KMS-11 (cell line): ENCODE data around the gene CXADR.

Source experiments
- H2AFZ ChIP-seq: fragments of 200-600 bp; sonication (generic); 2 replicates; pipeline ENCODE4 v1.6.1; 2016; ENCODE audit warnings: antibody characterized with exemption, mixed run types, low read depth
- H3K27ac ChIP-seq: fragments of 200-600 bp; sonication (generic); 2 replicates; pipeline ENCODE4 v1.6.1; 2016; ENCODE audit warnings: mild to moderate bottlenecking, mixed run types
- H3K27me3 ChIP-seq: fragments of 200-600 bp; sonication (generic); 2 replicates; pipeline ENCODE4 v1.6.1; 2017; ENCODE audit warnings: mild to moderate bottlenecking, low read depth, mixed run types, moderate library complexity; ENCODE audit not compliant: insufficient read depth
- H3K36me3 ChIP-seq: fragments of 200-600 bp; sonication (generic); 2 replicates; pipeline ENCODE4 v1.6.1; 2017; ENCODE audit warnings: mild to moderate bottlenecking, mixed run types; ENCODE audit not compliant: insufficient read depth
- H3K4me1 ChIP-seq: fragments of 200-600 bp; sonication (generic); 2 replicates; pipeline ENCODE4 v1.6.1; 2016; ENCODE audit warnings: mild to moderate bottlenecking, low read depth, mixed run types; ENCODE audit not compliant: poor library complexity, severe bottlenecking
- H3K4me2 ChIP-seq: fragments of 200-600 bp; sonication (generic); 2 replicates; pipeline ENCODE4 v1.7.0; 2016; ENCODE audit warnings: mild to moderate bottlenecking, mixed run types
- H3K4me3 ChIP-seq: fragments of 200-600 bp; sonication (generic); IDR thresholded peaks from 2 replicates; pipeline ENCODE4 v1.6.1; 2017; ENCODE audit warnings: low read depth, low read length, mixed read lengths; ENCODE audit not compliant: insufficient read depth
- H3K79me2 ChIP-seq: fragments of 200-600 bp; sonication (generic); 2 replicates; pipeline ENCODE4 v1.6.1; 2016; ENCODE audit warnings: low read depth, mixed run types; ENCODE audit not compliant: insufficient read depth
- H3K9ac ChIP-seq: fragments of 200-600 bp; sonication (generic); 2 replicates; pipeline ENCODE4 v1.6.1; 2016; ENCODE audit warnings: mild to moderate bottlenecking, mixed run types
- H4K20me1 ChIP-seq: fragments of 200-600 bp; sonication (generic); 2 replicates; pipeline ENCODE4 v1.6.1; 2016; ENCODE audit warnings: mild to moderate bottlenecking, mixed run types; ENCODE audit not compliant: insufficient read depth
- CTCF ChIP-seq: fragments of 200-600 bp; sonication (generic); conservative IDR thresholded peaks from 2 replicates; pipeline ENCODE4 v1.6.1; 2017; ENCODE audit warnings: low read depth, mild to moderate bottlenecking, antibody characterized with exemption, low read length, moderate library complexity, mixed read lengths

The CXADR gene

GRCh38 chr21:17491716-17492414 is 21.0 kb upstream of the CXADR start:
- Histone ChIP-seq H3K27ac (no peak overlapping the region), H4K20me1 (no peaks in the 10 kb centered on the region), H3K4me1 (no peaks in the 10 kb centered on the region), H2AFZ (no peak overlapping the region), H3K36me3 (no peaks in the 10 kb centered on the region), H3K79me2 (no peaks in the 10 kb centered on the region), H3K9ac (no peak overlapping the region), H3K27me3 (no peaks in the 10 kb centered on the region), H3K4me3 (no peak overlapping the region), H3K4me2 (no peak overlapping the region)
- TF ChIP-seq CTCF, result no peak

- Histone ChIP-seq H3K4me1 (no peaks in the 10 kb centered on the region), H3K79me2 (no peaks in the 10 kb centered on the region), H3K4me2 (no peak overlapping the region), H3K4me3 (no peak overlapping the region), H3K36me3 (no peaks in the 10 kb centered on the region), H3K27ac (no peak overlapping the region), H3K9ac (no peak overlapping the region), H3K27me3 (no peaks in the 10 kb centered on the region), H2AFZ (no peak overlapping the region), H4K20me1 (no peaks in the 10 kb centered on the region)
- no peak for TF ChIP-seq CTCF
Measured at GRCh38 chr21:17492415-17493168, 20.3 kb upstream of the CXADR start.

GRCh38 chr21:17494051-17494450 is 18.8 kb upstream of the CXADR start:
- H3K4me1 ChIP-seq, result no peaks in the 10 kb centered on the region
- H3K79me2 ChIP-seq, result no peaks in the 10 kb centered on the region
- TF ChIP-seq CTCF, result no peak
- H2AFZ ChIP-seq, result no peak overlapping the region
- H3K36me3 ChIP-seq, result no peaks in the 10 kb centered on the region
- no peaks in the 10 kb centered on the region for H4K20me1 ChIP-seq
- no peak overlapping the region for H3K4me3 ChIP-seq
- H3K9ac ChIP-seq, result no peak overlapping the region
- no peak overlapping the region for H3K27ac ChIP-seq
- no peak overlapping the region for H3K4me2 ChIP-seq
- no peaks in the 10 kb centered on the region for H3K27me3 ChIP-seq

- H3K36me3 ChIP-seq, result no peaks in the 10 kb centered on the region
- H3K27ac ChIP-seq, result no peak overlapping the region
- no peak overlapping the region for H3K4me3 ChIP-seq
- no peak overlapping the region for H3K9ac ChIP-seq
- H3K4me1 ChIP-seq, result no peaks in the 10 kb centered on the region
- no peaks in the 10 kb centered on the region for H4K20me1 ChIP-seq
- no peaks in the 10 kb centered on the region for H3K27me3 ChIP-seq
- no peaks in the 10 kb centered on the region for H3K79me2 ChIP-seq
- TF ChIP-seq CTCF, result no peak
- no peak overlapping the region for H3K4me2 ChIP-seq
- H2AFZ ChIP-seq, result no peak overlapping the region
Measured at GRCh38 chr21:17495680-17496079, 17.2 kb upstream of the CXADR start.
